Lower leg skin (tissue), 4 donors: ENCODE data around the gene ATP13A1. TPM values are rescaled to one million over a fixed set of nuclear protein-coding genes. Genes with fewer than 3 reads are reported as not detected.

Source experiments
- DNase-seq, 2 donors: peaks; one replicate each; pipeline ENCODE4 v3.0.0-alpha.2; 2019; ENCODE audit warnings: low spot score in 2 of 2
- H3K4me3 ChIP-seq: fragments of 200-600 bp; sonication (generic); 2 replicates; pipeline ENCODE4 v1.5.1; 2017; ENCODE audit warnings: mild to moderate bottlenecking, low read depth; ENCODE audit not compliant: poor library complexity, severe bottlenecking
- CTCF ChIP-seq, 3 donors: fragments of 450-650 bp; IDR thresholded peaks; one replicate each; pipeline ENCODE4 v1.5.1; 2016; ENCODE audit warnings: antibody characterized with exemption in 3 of 3, mild to moderate bottlenecking in 3 of 3, moderate library complexity in 2 of 3
- POLR2A ChIP-seq, 2 donors: fragments of 450-650 bp; IDR thresholded peaks; one replicate each; pipeline ENCODE4 v1.6.1; 2016 to 2017; ENCODE audit warnings: antibody characterized with exemption in 2 of 2, mild to moderate bottlenecking in 1 of 2, moderate library complexity in 1 of 2
- WGBS, 2 donors: methylation state at CpG; one replicate each; pipeline ENCODE4 v1.1.5; 2018; 5-methylcytosine and 5-hydroxymethylcytosine counted together
- intact Hi-C: fragments of 100-400 bp; cut with DNase I; formaldehyde crosslinking; loops from one replicate; pipeline ENCODE4 v1.15.0; 2023; ENCODE audit warnings: low total_unique reads
- total RNA-seq, 4 donors: library from RNA; depleted of rRNA; stranded (reverse); fragments of >200 nt; gene quantifications; one replicate each; pipeline ENCODE4 v1.1.0, GENCODE V29; 2016

ATP13A1 gene
- total RNA-seq, 4 donors from 2014 or later = 60.8 to 162 (median 109) TPM

GRCh38 chr19:19659646-19660245 lies 3.7 kb downstream of the ATP13A1 start:
- DNase-seq = no peak
- WGBS, 2 donors = 83 to 86% methylated on average over 17 of the region's 17 CpGs
- H3K4me3 ChIP-seq = no peak overlapping the region
- intact Hi-C loops = no loop called here
- no peak for TF ChIP-seq CTCF (IDR thresholded peaks at IDR 0.05)
- no peak for TF ChIP-seq POLR2A (IDR thresholded peaks at IDR 0.05)

GRCh38 chr19:19657397-19657783 lies 6.1 kb downstream of the ATP13A1 start:
- TF ChIP-seq POLR2A (IDR thresholded peaks at IDR 0.05) = no peak
- no peak for TF ChIP-seq CTCF (IDR thresholded peaks at IDR 0.05)
- no peak for DNase-seq
- H3K4me3 ChIP-seq = no peak overlapping the region
- intact Hi-C loops = no loop called here
- 66 to 68% methylated on average over 9 to 10 of the region's 10 CpGs for WGBS, 2 donors

- intact Hi-C loops = no loop called here
- WGBS, 2 donors = 90 to 93% methylated on average over 21 to 33 of the region's 33 CpGs
- TF ChIP-seq CTCF (IDR thresholded peaks at IDR 0.05) (no peak), POLR2A (IDR thresholded peaks at IDR 0.05) (no peak)
- no peak overlapping the region for H3K4me3 ChIP-seq
- no peak for DNase-seq
These were observed 6.8 kb downstream of the ATP13A1 start for GRCh38 chr19:19656451-19657396.

GRCh38 chr19:19655641-19656343 lies 7.7 kb downstream of the ATP13A1 start:
- DNase-seq = no peak
- WGBS, 2 donors = 92 to 93% methylated on average over 21 to 27 of the region's 27 CpGs
- no peak overlapping the region for H3K4me3 ChIP-seq
- TF ChIP-seq CTCF (IDR thresholded peaks at IDR 0.05) (no peak), POLR2A (IDR thresholded peaks at IDR 0.05) (no peak)
- intact Hi-C loops = no loop called here

- 94 to 95% methylated on average over 18 to 22 of the region's 22 CpGs for WGBS, 2 donors
- DNase-seq = no peak
- intact Hi-C loops = no loop called here
- no peak overlapping the region for H3K4me3 ChIP-seq
- TF ChIP-seq POLR2A (IDR thresholded peaks at IDR 0.05) = no peak
- no peak for TF ChIP-seq CTCF (IDR thresholded peaks at IDR 0.05)
These were observed 8.4 kb downstream of the ATP13A1 start for GRCh38 chr19:19655051-19655594.
